GM12872 (cell line): Measurements from ENCODE around the gene CRBN.
A peak's percentile ranks its signal among the peaks of the same experiment; 100 is the strongest.

Experiments
- CTCF ChIP-seq: IDR thresholded peaks from 3 replicates; pipeline ENCODE4 v1.5.1; 2011; ENCODE audit warnings: low read depth, mild to moderate bottlenecking, low read length, moderate library complexity; ENCODE audit not compliant: insufficient read depth

The CRBN gene

GRCh38 chr3:3179407-3180094 is at the start of gene CRBN:
Gene CRBN (minus strand): TSS chr3:3179691. CDS start chr3:3179687, 4 bp downstream.
- TF ChIP-seq CTCF = peak; percentile 95

GRCh38 chr3:3227640-3228039 is 48.1 kb upstream of the CRBN start:
- no peak for TF ChIP-seq CTCF

- no peak for TF ChIP-seq CTCF
Measured at GRCh38 chr3:3221528-3221927, 42.0 kb upstream of the CRBN start.

GRCh38 chr3:3216401-3216800 is 36.9 kb upstream of the CRBN start:
- no peak for TF ChIP-seq CTCF

GRCh38 chr3:3212781-3213440 is 33.4 kb upstream of the CRBN start:
- no peak for TF ChIP-seq CTCF

- no peak for TF ChIP-seq CTCF
Measured at GRCh38 chr3:3209714-3210113, 30.2 kb upstream of the CRBN start.

GRCh38 chr3:3209057-3209456 is 29.6 kb upstream of the CRBN start:
- TF ChIP-seq CTCF = no peak
